K562 (cell line): ENCODE results near the gene COX20. TPM values are rescaled to one million over a fixed set of nuclear protein-coding genes. Genes with fewer than 3 reads are reported as not detected.
A peak's percentile ranks its signal among the peaks of the same experiment; 100 is the strongest.

Source experiments
- ATAC-seq: fragments of 200-7000 bp; cut with Tn5 transposase; 3 replicates; pipeline ENCODE4 v1.9.1; 2020; ENCODE audit warnings: moderate library complexity
- BruUV-seq: library from RNA; stranded (reverse); fragments of 400-500 nt; replicated peaks from 2 replicates; lab custom pipeline; 2021; lab: Mats Ljungman, UMichigan
- CTCF ChIA-PET: fragments of 300-600 bp; formaldehyde crosslinking; extraction: SDS; loops from one replicate; lab custom pipeline; 2021; ENCODE audit warnings: low intra/inter-chr PET ratio; lab: Yijun Ruan, JAX
- POLR2A ChIA-PET: fragments of 300-600, 350-650 bp; sonication (Branson Sonifier 250); formaldehyde crosslinking; extraction: SDS; loops from one replicate; lab custom pipeline; 2021; ENCODE audit warnings: antibody characterized with exemption, inconsistent platforms; lab: Yijun Ruan, JAX
- DNase-seq, 4 experiments: peaks; one replicate each; pipeline versions ENCODE4 v3.0.0 to v3.0.0-alpha.2; 2011 to 2018; ENCODE audit warnings: low spot score in 3 of 4, mixed read lengths in 3 of 4; ENCODE audit errors: extremely low read depth in 1 of 4
- FAIRE-seq: peaks from 2 replicates; lab custom pipeline; 2011; peaks lifted over from hg19 to GRCh38; lab: Jason Lieb, UNC
- H2AFZ ChIP-seq: 2 replicates; pipeline ENCODE4 v1.6.0; 2011; ENCODE audit warnings: low read depth, low read length, control low read depth, inconsistent platforms
- H3K27ac ChIP-seq: fragments of 200-600 bp; 3 replicates; pipeline ENCODE4 v1.8.0; 2011; ENCODE audit warnings: low read depth, mild to moderate bottlenecking, control low read depth, inconsistent platforms, low read length, moderate library complexity, mixed read lengths; ENCODE audit errors: extremely low read depth
- H3K27me3 ChIP-seq, 2 experiments: fragments of 300-600 bp in 1 of 2; 2 replicates in 1 of 2; 3 replicates in 1 of 2; pipeline versions ENCODE4 v1.6.0 to v1.8.0; 2011; ENCODE audit warnings: inconsistent platforms in 2 of 2, low read length in 2 of 2, mild to moderate bottlenecking in 1 of 2, mixed read lengths in 1 of 2, moderate library complexity in 1 of 2; ENCODE audit not compliant: control insufficient read depth in 2 of 2, insufficient read depth in 2 of 2
- H3K36me3 ChIP-seq: fragments of 300-600 bp; 3 replicates; pipeline ENCODE4 v1.8.0; 2011; ENCODE audit warnings: mild to moderate bottlenecking, low read length, inconsistent platforms; ENCODE audit not compliant: control insufficient read depth, insufficient read depth
- H3K4me1 ChIP-seq, 2 experiments: fragments of 200-600 bp in 1 of 2; replicated peaks in 1 of 2; 2 replicates in 1 of 2; 3 replicates in 1 of 2; pipeline versions ENCODE4 v1.5.1 to v1.8.0; 2011; ENCODE audit warnings: inconsistent platforms in 2 of 2, low read length in 2 of 2, mild to moderate bottlenecking in 1 of 2, mixed read lengths in 1 of 2, moderate library complexity in 1 of 2; ENCODE audit not compliant: control insufficient read depth in 2 of 2, insufficient read depth in 2 of 2
- H3K4me2 ChIP-seq: 2 replicates; pipeline ENCODE4 v1.6.1; 2011; ENCODE audit warnings: low read length, control low read depth, inconsistent platforms, mixed read lengths; ENCODE audit not compliant: insufficient read depth
- H3K4me3 ChIP-seq: fragments of 200-600 bp; sonication (generic), shearing (Covaris generic); 2 replicates; pipeline ENCODE4 v1.5.1; 2016; ENCODE audit warnings: control low read depth, inconsistent platforms
- H3K79me2 ChIP-seq: fragments of 200-600 bp; 3 replicates; pipeline ENCODE4 v1.8.0; 2011; ENCODE audit warnings: low read length, inconsistent platforms; ENCODE audit not compliant: control insufficient read depth, insufficient read depth
- H3K9ac ChIP-seq, 2 experiments: 2 replicates each; pipeline versions ENCODE4 v1.6.0 to v1.6.1; 2011; ENCODE audit warnings: low read depth in 2 of 2, low read length in 2 of 2, control low read depth in 1 of 2, inconsistent platforms in 1 of 2, mild to moderate bottlenecking in 1 of 2, mixed read lengths in 1 of 2; ENCODE audit not compliant: insufficient read depth in 1 of 2
- H3K9me1 ChIP-seq: one replicate; pipeline ENCODE4 v1.6.0; 2011; ENCODE audit warnings: inconsistent platforms, mild to moderate bottlenecking, low read length, moderate library complexity; ENCODE audit not compliant: control insufficient read depth, insufficient read depth
- H3K9me3 ChIP-seq: replicated peaks from 2 replicates; pipeline ENCODE4 v1.5.1; 2011; ENCODE audit warnings: low read depth, low read length, inconsistent platforms; ENCODE audit not compliant: control insufficient read depth, insufficient read depth
- H4K20me1 ChIP-seq: replicated peaks from 2 replicates; pipeline ENCODE4 v1.6.1; 2011; ENCODE audit warnings: low read length, inconsistent platforms, mixed read lengths; ENCODE audit not compliant: control insufficient read depth, insufficient read depth
- HDGF ChIP-seq: fragments of 450-650 bp; IDR thresholded peaks from 2 replicates; pipeline ENCODE4 v1.6.1; 2016
- MECOM ChIP-seq: fragments of 250-450 bp; sonication (Bioruptor Pico); IDR thresholded peaks from 2 replicates; pipeline ENCODE4 v1.8.0; 2022; ENCODE audit warnings: inconsistent platforms
- PML ChIP-seq: IDR thresholded peaks from 2 replicates; pipeline ENCODE4 v1.6.1; 2012; ENCODE audit warnings: low read length, inconsistent platforms
- RBFOX2 ChIP-seq: fragments of 200-400 bp; formaldehyde crosslinking; IDR thresholded peaks from 2 replicates; pipeline ENCODE4 v1.6.1; 2017; ENCODE audit warnings: low read depth, mild to moderate bottlenecking, low read length, moderate library complexity
- RBM17 ChIP-seq: fragments of 200-400 bp; formaldehyde crosslinking; IDR thresholded peaks from 2 replicates; pipeline ENCODE4 v1.6.1; 2017; ENCODE audit warnings: low read depth, mild to moderate bottlenecking, low read length, borderline replicate concordance
- RFX5 ChIP-seq: IDR thresholded peaks from 2 replicates; pipeline ENCODE4 v1.6.1; 2011; ENCODE audit warnings: low read depth, mild to moderate bottlenecking, improper control_type of control experiment, low read length
- STAT5A ChIP-seq: IDR thresholded peaks from 2 replicates; pipeline ENCODE4 v1.6.1; 2012; ENCODE audit warnings: low read length, inconsistent platforms, borderline replicate concordance
- YY1 ChIP-seq, 3 experiments: IDR thresholded peaks; 2 replicates each; pipeline ENCODE4 v1.6.1; 2011; ENCODE audit warnings: low read length in 2 of 3, mild to moderate bottlenecking in 2 of 3, moderate library complexity in 2 of 3, borderline replicate concordance in 1 of 3, control low read depth in 1 of 3, low read depth in 1 of 3; ENCODE audit not compliant: insufficient read depth in 3 of 3, insufficient replicate concordance in 2 of 3, control insufficient read depth in 1 of 3, insufficient read length in 1 of 3; ENCODE audit errors: extremely low read depth in 1 of 3
- WGBS: fragments of 100-300 bp; shearing (Covaris generic); methylation state at CpG from one replicate; pipeline ENCODE4 v1.1.6; 2016; ENCODE audit warnings: low coverage, mixed read lengths; ENCODE audit not compliant: insufficient coverage; ENCODE audit errors: missing lambda C conversion rate; 5-methylcytosine and 5-hydroxymethylcytosine counted together
- in situ Hi-C: fragments of 300-500 bp; cut with MboI; formaldehyde crosslinking; loops from 4 replicates; pipeline ENCODE4 v1.15.0; 2018; ENCODE audit warnings: inconsistent platforms, mixed read lengths
- intact Hi-C: fragments of 100-400 bp; cut with micrococcal nuclease; formaldehyde crosslinking; loops from 2 replicates; pipeline ENCODE4 v1.14.2; 2022
- polyA plus RNA-seq, 8 experiments: library from polyadenylated mRNA; depleted of rRNA in 4 of 8; stranded (reverse) in 5 of 8; unstranded in 3 of 8; fragments of >200 nt; fragmentation: Nextera tagmentation in 2 of 8; fragmentation: Illumina TruSeq in 1 of 8; extraction: Ambion mirVana in 2 of 8; extraction: Trizol in 1 of 8; gene quantifications; 2 replicates each; pipeline versions ENCODE4 v1.2.1 to v1.2.3, GENCODE V29; 2011 to 2014; ENCODE audit warnings: inconsistent platforms in 1 of 8, missing spikeins in 1 of 8
- total RNA-seq, 7 experiments: library from RNA; depleted of rRNA in 6 of 7; stranded (reverse); fragments of >200 nt in 6 of 7; fragmentation: Illumina TruSeq in 2 of 7; extraction: Trizol in 2 of 7; gene quantifications; 2 replicates each; pipeline versions ENCODE4 v1.2.1 to v1.2.3, GENCODE V29; 2011 to 2021; ENCODE audit warnings: low replicate concordance in 1 of 7
- TF ChIP-seq, protein P1 (sequence below): fragments of 250-450 bp; sonication (Bioruptor Pico); IDR thresholded peaks from 2 replicates; pipeline ENCODE4 v1.8.0; 2021; ENCODE audit warnings: moderate library complexity, mild to moderate bottlenecking, inconsistent platforms

Gene COX20
- total and polyA plus RNA-seq, 9 of the 15 experiments (the other 6 are each of a cell fraction or from before 2014, with no cell fraction given), result 41.5 to 192 (median 84.3) TPM

DNA sequence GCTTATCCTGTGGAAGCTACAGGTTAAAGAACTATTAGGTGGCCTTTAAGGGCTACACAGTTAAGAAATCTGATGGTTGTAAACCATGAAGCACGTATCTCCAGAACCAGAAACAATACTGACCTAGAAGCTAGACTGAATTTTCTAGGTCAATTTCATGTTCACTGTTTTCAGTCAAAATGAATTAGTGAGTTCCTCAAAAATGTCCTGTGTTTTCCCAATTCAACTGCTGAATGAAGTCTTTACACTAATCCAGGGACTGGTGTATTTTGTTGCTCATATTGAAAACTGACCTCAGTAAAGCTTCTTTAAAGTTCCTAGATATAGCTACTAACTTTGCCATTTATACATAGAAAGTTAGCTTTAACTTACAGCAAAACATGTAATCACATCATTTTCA is 22.9 kb downstream of the COX20 start:
- TF ChIP-seq RBFOX2, result peak; percentile 31; the same call in 1 of the 2 replicates
- no peak for TF ChIP-seq YY1 (IDR thresholded peaks at IDR 0.05; ENCODE audit: borderline replicate concordance in 1 of 3, control insufficient read depth in 1 of 3, extremely low read depth in 1 of 3, insufficient read depth in 3 of 3, insufficient read length in 1 of 3, insufficient replicate concordance in 2 of 3, low read depth in 1 of 3, low read length in 2 of 3)
- TF ChIP-seq MECOM (CRISPR knock-in tag), result no peak
- TF ChIP-seq RFX5, result no peak
- TF ChIP-seq PML, result no peak; the same call in 1 of the 2 replicates
- TF ChIP-seq HDGF, result no peak
- no peak for TF ChIP-seq RBM17
- TF ChIP-seq, protein P1, sequence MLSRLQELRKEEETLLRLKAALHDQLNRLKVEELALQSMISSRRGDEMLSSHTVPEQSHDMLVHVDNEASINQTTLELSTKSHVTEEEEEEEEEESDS (CRISPR knock-in tag), result no peak
- TF ChIP-seq STAT5A, result no peak
- BruUV-seq, result no TSS peak
- POLR2A ChIA-PET, result interaction anchor here (24.0 kb wide), 1 partner anchor 15 kb away, joined by 485 read pairs; the partner anchor contains the start of gene COX20
- no peaks in the 10 kb centered on the region for H3K27me3 ChIP-seq
- H3K9me3 ChIP-seq, result no peaks in the 10 kb centered on the region
- in situ Hi-C loops, result no loop called here
- H2AFZ ChIP-seq, result no peak overlapping the region
- H3K79me2 ChIP-seq, result peaks cover 93% of the 10 kb centered on the region
- peaks cover 94% of the 10 kb centered on the region for H3K36me3 ChIP-seq
- CTCF ChIA-PET, result no interaction called here
- peaks cover 4 to 7% of the 10 kb centered on the region in 2 experiments; a peak in 2 of 5 replicates for H3K4me1 ChIP-seq
- no peak overlapping the region for H3K4me2 ChIP-seq
- peaks cover 2% of the 10 kb centered on the region for H3K9me1 ChIP-seq
- DNase-seq, result no peak
- H4K20me1 ChIP-seq, result peaks cover 40% of the 10 kb centered on the region
- no peak overlapping the region for H3K27ac ChIP-seq
- intact Hi-C loops, result no loop called here
- no peak for FAIRE-seq
- no peak for ATAC-seq
- H3K4me3 ChIP-seq, result no peak overlapping the region
- 83% methylated on average over 1 of the region's 1 CpG for WGBS
- H3K9ac ChIP-seq, result no peak overlapping the region
